Fibroblast of villous mesenchyme (primary cell): ENCODE measurements around the gene RNF169. TPM values are rescaled to one million over a fixed set of nuclear protein-coding genes. Genes with fewer than 3 reads are reported as not detected.
A peak's percentile ranks its signal among the peaks of the same experiment; 100 is the strongest.

Source experiments
- DNase-seq: peaks from one replicate; pipeline ENCODE4 v3.0.0-alpha.2; 2010; ENCODE audit warnings: low read depth
- H3K4me3 ChIP-seq: 2 replicates; pipeline ENCODE4 v1.5.1; 2011; ENCODE audit warnings: low read depth, mild to moderate bottlenecking, low read length
- small RNA-seq: library from RNA; depleted of rRNA; stranded (forward); fragments of <200 nt; gene quantifications from one replicate; pipeline ENCODE3, GENCODE V24; 2012
- total RNA-seq: library from RNA; depleted of rRNA; stranded (reverse); fragments of >200 nt; gene quantifications from 2 replicates; pipeline ENCODE4 v1.2.3, GENCODE V29; 2012
- TF ChIP-seq, protein P1 (sequence below): IDR thresholded peaks from 2 replicates; pipeline ENCODE4 v1.5.1; 2012; ENCODE audit warnings: low read depth, mild to moderate bottlenecking, low read length; ENCODE audit not compliant: insufficient read depth

The RNF169 gene
- total RNA-seq, 1 donor: 32.0 TPM

DNA sequence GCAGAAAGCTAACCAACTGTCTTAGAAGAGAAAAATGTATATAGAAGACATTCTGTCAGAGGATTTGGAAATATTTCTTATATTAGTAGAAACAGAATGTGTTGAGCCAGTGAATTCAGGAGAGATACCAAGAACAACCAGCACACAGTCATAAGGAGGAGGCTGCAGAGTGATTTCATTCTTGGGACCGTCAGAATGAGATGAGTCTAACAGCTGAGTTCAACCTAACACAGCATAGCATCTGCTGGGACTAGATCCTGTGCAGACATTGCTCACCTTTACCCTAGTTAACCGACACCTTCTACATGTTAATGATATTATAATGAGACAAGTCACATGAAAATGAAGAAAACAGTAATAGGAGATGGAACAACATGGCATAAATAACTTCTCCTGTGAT, 114.8 kb downstream of the RNF169 start:
- TF ChIP-seq, protein P1, sequence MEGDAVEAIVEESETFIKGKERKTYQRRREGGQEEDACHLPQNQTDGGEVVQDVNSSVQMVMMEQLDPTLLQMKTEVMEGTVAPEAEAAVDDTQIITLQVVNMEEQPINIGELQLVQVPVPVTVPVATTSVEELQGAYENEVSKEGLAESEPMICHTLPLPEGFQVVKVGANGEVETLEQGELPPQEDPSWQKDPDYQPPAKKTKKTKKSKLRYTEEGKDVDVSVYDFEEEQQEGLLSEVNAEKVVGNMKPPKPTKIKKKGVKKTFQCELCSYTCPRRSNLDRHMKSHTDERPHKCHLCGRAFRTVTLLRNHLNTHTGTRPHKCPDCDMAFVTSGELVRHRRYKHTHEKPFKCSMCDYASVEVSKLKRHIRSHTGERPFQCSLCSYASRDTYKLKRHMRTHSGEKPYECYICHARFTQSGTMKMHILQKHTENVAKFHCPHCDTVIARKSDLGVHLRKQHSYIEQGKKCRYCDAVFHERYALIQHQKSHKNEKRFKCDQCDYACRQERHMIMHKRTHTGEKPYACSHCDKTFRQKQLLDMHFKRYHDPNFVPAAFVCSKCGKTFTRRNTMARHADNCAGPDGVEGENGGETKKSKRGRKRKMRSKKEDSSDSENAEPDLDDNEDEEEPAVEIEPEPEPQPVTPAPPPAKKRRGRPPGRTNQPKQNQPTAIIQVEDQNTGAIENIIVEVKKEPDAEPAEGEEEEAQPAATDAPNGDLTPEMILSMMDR: no peak
- DNase-seq: no peak
- no peak overlapping the region for H3K4me3 ChIP-seq

GRCh38 chr11:74866557-74866956, 117.9 kb downstream of the RNF169 start:
- TF ChIP-seq, protein P1: no peak
- H3K4me3 ChIP-seq: no peak overlapping the region
- DNase-seq: no peak

GRCh38 chr11:74870485-74870884, 121.8 kb downstream of the RNF169 start:
- H3K4me3 ChIP-seq: no peak overlapping the region
- TF ChIP-seq, protein P1: peak; percentile 59
- DNase-seq: peak; percentile 65

- no peak overlapping the region for H3K4me3 ChIP-seq
- DNase-seq: peak; percentile 11
- TF ChIP-seq, protein P1: no peak
These were observed 122.4 kb downstream of the RNF169 start for GRCh38 chr11:74871037-74871436.

DNA sequence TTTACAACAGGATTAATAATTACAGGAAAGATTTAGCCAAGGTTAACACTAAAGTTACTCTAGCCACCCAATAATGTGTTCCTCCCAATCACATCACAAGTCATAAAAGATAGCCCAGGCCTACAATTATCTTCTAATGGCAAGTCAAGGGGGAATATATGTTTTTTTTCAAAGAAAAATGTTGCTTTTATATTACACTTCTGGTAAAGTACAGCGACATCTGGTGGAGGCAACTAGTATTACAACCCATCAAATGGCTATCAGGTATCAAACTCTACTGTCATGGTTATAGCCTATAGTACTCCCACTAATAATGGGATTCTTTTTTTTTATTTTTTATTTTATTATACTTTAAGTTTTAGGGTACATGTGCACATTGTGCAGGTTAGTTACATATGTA, 128.5 kb downstream of the RNF169 start:
- H3K4me3 ChIP-seq: no peak overlapping the region
- no peak for DNase-seq
- TF ChIP-seq, protein P1: peak; percentile 48

Small RNA genes within 50 kb of the gene (small RNA-seq; reads per million reads assigned to genes)
- gene MIR4696 (0.28 reads per million), gene RN7SL239P (not detected)

Other genes with a start within 250 kb of the RNF169 start
- gene POLD3, start 156.3 kb upstream of the RNF169 start, total RNA-seq: 9.0 and 13.8 TPM in 2 replicates
- gene CHRDL2, start 17.4 kb upstream of the RNF169 start, total RNA-seq: not detected in 2 replicates
- 7.8 and 9.7 TPM in 2 replicates for gene XRRA1, start 200.2 kb downstream of the RNF169 start, total RNA-seq
- gene SPCS2, start 200.4 kb downstream of the RNF169 start, total RNA-seq: 14.7 and 20.3 TPM in 2 replicates
- 6.4 and 11.2 TPM in 2 replicates for gene NEU3, start 240.1 kb downstream of the RNF169 start, total RNA-seq